ENCODE results near the gene ALCAM.

DNA sequence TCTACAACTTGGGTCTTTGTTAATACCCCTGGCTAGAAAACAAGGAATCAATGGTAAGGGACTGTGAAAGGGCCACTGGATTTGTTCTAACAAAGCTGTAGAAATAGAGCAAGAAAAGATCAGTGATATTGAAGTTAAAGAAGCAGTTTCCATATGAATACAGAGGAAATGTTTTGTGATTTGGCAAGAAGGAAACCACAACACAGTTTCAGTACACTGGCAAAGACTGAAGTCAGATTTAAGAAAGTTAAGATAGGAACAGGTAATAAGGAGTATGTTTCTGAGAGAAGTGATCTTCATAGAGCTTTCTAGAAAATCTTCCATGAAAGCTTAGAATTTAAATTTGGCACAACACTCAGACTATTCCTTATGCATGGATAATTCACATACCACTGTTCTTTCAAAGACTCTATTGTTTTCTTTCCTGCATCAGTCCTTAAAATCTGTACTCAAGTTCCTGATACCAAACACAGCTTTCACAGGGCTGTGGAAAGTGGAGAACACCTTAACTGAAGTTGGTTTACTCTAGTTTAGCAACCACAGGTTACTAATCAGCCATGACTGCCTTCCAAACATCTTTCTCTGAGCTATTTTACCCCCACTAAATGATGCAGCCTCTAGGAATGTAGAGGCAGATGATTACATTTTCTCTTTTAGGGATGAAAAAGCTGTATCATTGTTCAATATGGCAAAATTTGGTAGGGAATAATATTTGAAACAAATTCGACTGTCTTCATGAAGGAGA is 32.4 kb upstream of the ALCAM start:
- TF ChIP-seq POLR2A (IDR thresholded peaks at IDR 0.05; ENCODE audit: low read depth, low read length) (no peak), POLR2AphosphoS5 (IDR thresholded peaks at IDR 0.05; ENCODE audit: low read depth, low read length) (no peak), TAF1 (IDR thresholded peaks at IDR 0.05; ENCODE audit: borderline replicate concordance, low read depth, low read length) (no peak)

All from GM12892 (cell line).